ENCODE measurements around the gene TMEM184C.

The TMEM184C gene

DNA sequence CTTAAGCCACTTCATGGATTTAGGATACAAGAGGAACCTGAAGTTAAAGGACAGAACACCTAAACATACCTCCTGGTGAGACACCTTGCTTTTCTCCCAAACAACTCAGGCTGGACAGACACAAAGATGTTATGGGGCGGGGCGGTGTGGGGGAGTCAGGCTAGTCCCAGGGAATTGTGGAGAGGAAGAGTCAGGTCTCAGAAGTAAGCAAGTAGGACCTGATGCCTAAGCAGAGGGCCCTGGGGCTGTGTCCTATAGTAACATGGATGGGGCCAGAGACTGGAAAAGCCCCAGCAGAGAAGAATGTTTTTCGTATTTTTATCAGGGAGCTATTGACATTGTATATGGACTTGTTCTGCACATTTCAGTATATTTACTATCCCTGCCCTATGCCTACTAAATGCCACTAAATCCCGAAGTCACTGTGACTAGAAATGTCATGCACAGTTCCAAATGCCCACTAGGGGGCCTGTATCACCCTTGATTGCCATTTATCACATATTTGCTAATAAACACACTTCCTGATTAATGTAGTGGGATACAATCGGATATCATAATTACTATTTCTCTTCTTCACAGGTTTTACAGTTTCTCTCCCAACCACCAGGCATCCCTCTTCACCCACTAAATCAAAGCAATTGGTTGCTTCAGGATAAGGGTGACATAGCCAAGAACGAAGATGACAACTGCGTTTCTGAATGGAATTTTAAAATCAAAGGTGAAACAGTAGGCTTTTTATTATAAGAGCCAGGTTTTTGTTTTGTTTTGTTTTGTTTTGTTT is 90.9 kb downstream of the TMEM184C start:
- Histone ChIP-seq H3K4me3 (ENCODE audit: low read length) (no peak overlapping the region), H3K79me2 (ENCODE audit: control insufficient read depth, low read length) (no peaks in the 10 kb centered on the region), H3K9me3 (ENCODE audit: control insufficient read depth, insufficient read depth, low read length) (no peaks in the 10 kb centered on the region), H3K9me2 (replicated peaks; ENCODE audit: control insufficient read depth, low read length) (no peaks in the 10 kb centered on the region), H3K27me3 (ENCODE audit: control insufficient read depth, low read length) (no peaks in the 10 kb centered on the region), H3K36me3 (ENCODE audit: control insufficient read depth, low read length) (no peaks in the 10 kb centered on the region), H3F3A (ENCODE audit: control insufficient read depth, insufficient read depth) (no peaks in the 10 kb centered on the region), H3K27ac (ENCODE audit: low read depth, low read length) (no peak overlapping the region), H3K4me1 (ENCODE audit: control insufficient read depth, low read length) (no peaks in the 10 kb centered on the region), H4K20me1 (ENCODE audit: control insufficient read depth, insufficient read depth, low read depth, low read length) (no peaks in the 10 kb centered on the region), H3K4me2 (ENCODE audit: low read length) (no peak overlapping the region)
- TF ChIP-seq EZH2phosphoT487 (IDR thresholded peaks at IDR 0.05; ENCODE audit: borderline replicate concordance, low read length): no peak
- TF ChIP-seq, protein P1, sequence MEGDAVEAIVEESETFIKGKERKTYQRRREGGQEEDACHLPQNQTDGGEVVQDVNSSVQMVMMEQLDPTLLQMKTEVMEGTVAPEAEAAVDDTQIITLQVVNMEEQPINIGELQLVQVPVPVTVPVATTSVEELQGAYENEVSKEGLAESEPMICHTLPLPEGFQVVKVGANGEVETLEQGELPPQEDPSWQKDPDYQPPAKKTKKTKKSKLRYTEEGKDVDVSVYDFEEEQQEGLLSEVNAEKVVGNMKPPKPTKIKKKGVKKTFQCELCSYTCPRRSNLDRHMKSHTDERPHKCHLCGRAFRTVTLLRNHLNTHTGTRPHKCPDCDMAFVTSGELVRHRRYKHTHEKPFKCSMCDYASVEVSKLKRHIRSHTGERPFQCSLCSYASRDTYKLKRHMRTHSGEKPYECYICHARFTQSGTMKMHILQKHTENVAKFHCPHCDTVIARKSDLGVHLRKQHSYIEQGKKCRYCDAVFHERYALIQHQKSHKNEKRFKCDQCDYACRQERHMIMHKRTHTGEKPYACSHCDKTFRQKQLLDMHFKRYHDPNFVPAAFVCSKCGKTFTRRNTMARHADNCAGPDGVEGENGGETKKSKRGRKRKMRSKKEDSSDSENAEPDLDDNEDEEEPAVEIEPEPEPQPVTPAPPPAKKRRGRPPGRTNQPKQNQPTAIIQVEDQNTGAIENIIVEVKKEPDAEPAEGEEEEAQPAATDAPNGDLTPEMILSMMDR (IDR thresholded peaks at IDR 0.05; ENCODE audit: low read depth, low read length, poor library complexity, severe bottlenecking): peak; percentile 92

DNA sequence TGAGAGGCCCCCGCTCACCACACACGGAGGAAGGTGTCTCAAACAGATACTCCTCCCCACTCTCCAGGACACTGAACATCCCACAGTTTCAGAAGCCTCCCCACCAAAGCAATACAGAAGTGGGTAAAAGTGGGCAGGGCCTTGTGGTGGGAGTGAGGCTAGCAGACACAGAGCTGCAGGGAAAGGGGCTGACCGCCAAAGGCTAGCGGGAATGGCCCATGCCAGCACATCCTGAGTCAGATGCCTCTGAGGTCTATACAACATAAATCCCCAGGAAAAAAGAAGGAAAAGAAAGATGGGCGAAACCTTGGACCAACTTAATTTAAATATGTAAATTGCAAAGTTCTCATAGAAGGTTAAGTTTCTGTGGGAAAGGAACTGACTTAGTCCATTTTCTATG is 92.8 kb downstream of the TMEM184C start:
- H3K36me3 ChIP-seq (ENCODE audit: control insufficient read depth, low read length): no peaks in the 10 kb centered on the region
- H3K27ac ChIP-seq (ENCODE audit: low read depth, low read length): no peak overlapping the region
- H3K79me2 ChIP-seq (ENCODE audit: control insufficient read depth, low read length): no peaks in the 10 kb centered on the region
- no peaks in the 10 kb centered on the region for H3F3A ChIP-seq (ENCODE audit: control insufficient read depth, insufficient read depth)
- H3K9me2 ChIP-seq (replicated peaks; ENCODE audit: control insufficient read depth, low read length): no peaks in the 10 kb centered on the region
- H4K20me1 ChIP-seq (ENCODE audit: control insufficient read depth, insufficient read depth, low read depth, low read length): no peaks in the 10 kb centered on the region
- H3K4me1 ChIP-seq (ENCODE audit: control insufficient read depth, low read length): no peaks in the 10 kb centered on the region
- TF ChIP-seq, protein P1 (IDR thresholded peaks at IDR 0.05; ENCODE audit: low read depth, low read length, poor library complexity, severe bottlenecking): no peak
- no peak for TF ChIP-seq EZH2phosphoT487 (IDR thresholded peaks at IDR 0.05; ENCODE audit: borderline replicate concordance, low read length)
- H3K27me3 ChIP-seq (ENCODE audit: control insufficient read depth, low read length): no peaks in the 10 kb centered on the region
- no peaks in the 10 kb centered on the region for H3K9me3 ChIP-seq (ENCODE audit: control insufficient read depth, insufficient read depth, low read length)
- H3K4me3 ChIP-seq (ENCODE audit: low read length): no peak overlapping the region
- H3K4me2 ChIP-seq (ENCODE audit: low read length): no peak overlapping the region

DNA sequence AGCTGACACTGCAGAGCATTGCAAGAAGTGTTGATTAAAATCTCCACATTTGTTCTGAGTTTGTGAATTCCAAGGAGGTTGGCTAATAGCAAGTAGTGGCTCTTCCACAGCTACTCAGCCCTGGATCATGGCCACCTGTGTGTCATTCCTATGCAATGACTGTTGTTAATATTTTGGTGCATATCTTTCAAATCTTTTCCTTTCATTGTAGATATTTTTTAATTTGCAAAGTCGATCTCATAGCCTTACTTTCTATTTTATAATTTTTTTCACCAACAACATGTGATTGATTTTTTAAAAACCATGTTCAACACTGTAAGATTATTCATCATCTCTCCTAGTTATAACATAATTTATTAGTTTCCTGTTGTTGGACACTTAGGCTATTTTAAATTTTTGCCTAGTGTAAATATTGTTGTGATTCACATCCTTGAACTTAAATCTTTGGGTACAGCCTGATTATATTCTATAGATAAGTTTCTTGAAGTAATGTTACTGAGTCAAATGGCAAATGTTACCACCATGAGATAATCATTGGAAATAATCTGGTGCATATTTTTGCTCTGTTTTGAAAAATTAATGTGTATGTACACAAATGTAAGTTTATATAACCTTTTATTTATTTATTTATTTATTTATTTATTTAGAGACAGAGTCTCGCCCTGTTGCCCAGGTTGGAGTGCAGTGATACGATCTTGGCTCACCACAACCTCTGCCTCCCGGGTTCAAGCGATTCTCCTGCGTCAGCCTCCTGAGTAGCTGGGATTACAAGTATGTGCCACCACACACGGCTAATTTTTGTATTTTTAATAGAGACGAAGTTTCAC is 97.6 kb downstream of the TMEM184C start:
- TF ChIP-seq, protein P1 (IDR thresholded peaks at IDR 0.05; ENCODE audit: low read depth, low read length, poor library complexity, severe bottlenecking): no peak
- TF ChIP-seq EZH2phosphoT487 (IDR thresholded peaks at IDR 0.05; ENCODE audit: borderline replicate concordance, low read length): no peak
- Histone ChIP-seq H3K9me3 (ENCODE audit: control insufficient read depth, insufficient read depth, low read length) (no peaks in the 10 kb centered on the region), H3K4me1 (ENCODE audit: control insufficient read depth, low read length) (no peaks in the 10 kb centered on the region), H3K79me2 (ENCODE audit: control insufficient read depth, low read length) (no peaks in the 10 kb centered on the region), H3K9me2 (replicated peaks; ENCODE audit: control insufficient read depth, low read length) (no peaks in the 10 kb centered on the region), H3K4me3 (ENCODE audit: low read length) (no peak overlapping the region), H4K20me1 (ENCODE audit: control insufficient read depth, insufficient read depth, low read depth, low read length) (no peaks in the 10 kb centered on the region), H3K36me3 (ENCODE audit: control insufficient read depth, low read length) (no peaks in the 10 kb centered on the region), H3K27ac (ENCODE audit: low read depth, low read length) (no peak overlapping the region), H3F3A (ENCODE audit: control insufficient read depth, insufficient read depth) (no peaks in the 10 kb centered on the region), H3K4me2 (ENCODE audit: low read length) (no peak overlapping the region), H3K27me3 (ENCODE audit: control insufficient read depth, low read length) (peaks cover 14% of the 10 kb centered on the region)

Data from DOHH2 (cell line).